Esophagus squamous epithelium (tissue), 5 donors: ENCODE data around the gene CD163. TPM values are rescaled to one million over a fixed set of nuclear protein-coding genes. Genes with fewer than 3 reads are reported as not detected.

Source experiments
- DNase-seq: peaks from one replicate; lab custom pipeline; 2025; lab: John Stamatoyannopoulos, UW
- H3K27ac ChIP-seq, 4 donors: fragments of 200-600 bp; sonication (generic); one replicate each; pipeline ENCODE4 v1.5.1; 2016 to 2019; ENCODE audit warnings: mild to moderate bottlenecking in 1 of 4
- H3K27me3 ChIP-seq, 4 donors: fragments of 200-600 bp; sonication (generic); 1 replicate in 3 of 4; 2 replicates in 1 of 4; pipeline versions ENCODE4 v1.5.1 to v1.6.0; 2017 to 2021; ENCODE audit warnings: antibody characterized with exemption in 1 of 4
- H3K36me3 ChIP-seq, 3 donors: fragments of 200-600 bp; sonication (generic); one replicate each; pipeline ENCODE4 v1.5.1; 2016 to 2019
- H3K4me1 ChIP-seq, 3 donors: fragments of 200-600 bp; sonication (generic); one replicate each; pipeline ENCODE4 v1.5.1; 2017 to 2019
- H3K4me3 ChIP-seq, 4 donors: fragments of 200-600 bp; sonication (generic); 1 replicate in 3 of 4; 2 replicates in 1 of 4; pipeline ENCODE4 v1.5.1; 2016 to 2019; ENCODE audit warnings: mild to moderate bottlenecking in 2 of 4, moderate library complexity in 1 of 4
- H3K9me3 ChIP-seq, 3 donors: fragments of 200-600 bp; sonication (generic); one replicate each; pipeline ENCODE4 v1.5.1; 2016 to 2019
- POLR2A ChIP-seq, 4 donors: fragments of 450-650 bp; IDR thresholded peaks; one replicate each; pipeline ENCODE4 v1.6.1; 2017; ENCODE audit warnings: antibody characterized with exemption in 4 of 4, mild to moderate bottlenecking in 4 of 4, moderate library complexity in 3 of 4
- WGBS, 2 donors: methylation state at CpG; one replicate each; pipeline ENCODE4 v1.1.5; 2018; 5-methylcytosine and 5-hydroxymethylcytosine counted together
- intact Hi-C: fragments of 100-400 bp; cut with DNase I; formaldehyde crosslinking; loops from one replicate; pipeline ENCODE4 v1.15.0; 2022
- total RNA-seq, 4 donors: library from RNA; depleted of rRNA; stranded (reverse); fragments of >200 nt; gene quantifications; one replicate each; pipeline ENCODE4 v1.1.0, GENCODE V29; 2016
- TF ChIP-seq, protein P1 (sequence below), 6 experiments: fragments of 450-650 bp in 4 of 6; fragments of 200-600 bp in 2 of 6; sonication (generic) in 2 of 6; IDR thresholded peaks; one replicate each; pipeline ENCODE4 v1.5.1; 2016 to 2019; ENCODE audit warnings: antibody characterized with exemption in 6 of 6, mild to moderate bottlenecking in 4 of 6, moderate library complexity in 4 of 6
- donor health status: DM: yes; HTN: yes; CAD: no.

Gene CD163
- total RNA-seq, 4 donors from 2014 or later: 4.2 to 137 (median 67.1) TPM

DNA sequence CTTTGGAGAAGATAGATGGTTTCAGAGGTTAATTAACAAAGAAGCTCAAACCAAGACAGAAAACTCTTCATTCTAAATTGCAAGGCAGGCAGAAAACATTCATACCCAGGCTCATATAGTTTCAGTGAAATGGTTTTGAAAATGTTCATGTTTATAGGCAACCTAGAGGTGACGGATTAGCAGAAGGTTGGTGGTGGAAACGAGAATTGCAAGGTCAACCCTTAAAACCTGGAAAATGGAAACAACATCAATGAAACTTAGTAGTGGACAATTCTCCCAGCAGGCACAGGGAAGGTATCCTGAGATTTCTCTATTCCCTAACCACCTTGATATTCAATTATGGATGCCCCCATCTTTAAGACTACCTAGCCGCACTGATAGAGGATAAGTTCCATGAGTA is 965 bp downstream of the CD163 start:
- TF ChIP-seq POLR2A (IDR thresholded peaks at IDR 0.05): no peak
- TF ChIP-seq, protein P1, sequence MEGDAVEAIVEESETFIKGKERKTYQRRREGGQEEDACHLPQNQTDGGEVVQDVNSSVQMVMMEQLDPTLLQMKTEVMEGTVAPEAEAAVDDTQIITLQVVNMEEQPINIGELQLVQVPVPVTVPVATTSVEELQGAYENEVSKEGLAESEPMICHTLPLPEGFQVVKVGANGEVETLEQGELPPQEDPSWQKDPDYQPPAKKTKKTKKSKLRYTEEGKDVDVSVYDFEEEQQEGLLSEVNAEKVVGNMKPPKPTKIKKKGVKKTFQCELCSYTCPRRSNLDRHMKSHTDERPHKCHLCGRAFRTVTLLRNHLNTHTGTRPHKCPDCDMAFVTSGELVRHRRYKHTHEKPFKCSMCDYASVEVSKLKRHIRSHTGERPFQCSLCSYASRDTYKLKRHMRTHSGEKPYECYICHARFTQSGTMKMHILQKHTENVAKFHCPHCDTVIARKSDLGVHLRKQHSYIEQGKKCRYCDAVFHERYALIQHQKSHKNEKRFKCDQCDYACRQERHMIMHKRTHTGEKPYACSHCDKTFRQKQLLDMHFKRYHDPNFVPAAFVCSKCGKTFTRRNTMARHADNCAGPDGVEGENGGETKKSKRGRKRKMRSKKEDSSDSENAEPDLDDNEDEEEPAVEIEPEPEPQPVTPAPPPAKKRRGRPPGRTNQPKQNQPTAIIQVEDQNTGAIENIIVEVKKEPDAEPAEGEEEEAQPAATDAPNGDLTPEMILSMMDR (IDR thresholded peaks at IDR 0.05): no peak
- Histone ChIP-seq H3K9me3 (no peaks in the 10 kb centered on the region), H3K4me1 (no peaks in the 10 kb centered on the region), H3K27me3 (no peaks in the 10 kb centered on the region), H3K36me3 (no peaks in the 10 kb centered on the region), H3K4me3 (peak overlapping the region in 2 of 4 donors; percentile 17 to 41), H3K27ac (peak overlapping the region in 3 of 4 donors; percentile 14 to 61 (median 46))
- 73 to 80% methylated on average over 3 of the region's 3 CpGs for WGBS, 2 donors
- intact Hi-C loops: no loop called here
- DNase-seq: no peak

DNA sequence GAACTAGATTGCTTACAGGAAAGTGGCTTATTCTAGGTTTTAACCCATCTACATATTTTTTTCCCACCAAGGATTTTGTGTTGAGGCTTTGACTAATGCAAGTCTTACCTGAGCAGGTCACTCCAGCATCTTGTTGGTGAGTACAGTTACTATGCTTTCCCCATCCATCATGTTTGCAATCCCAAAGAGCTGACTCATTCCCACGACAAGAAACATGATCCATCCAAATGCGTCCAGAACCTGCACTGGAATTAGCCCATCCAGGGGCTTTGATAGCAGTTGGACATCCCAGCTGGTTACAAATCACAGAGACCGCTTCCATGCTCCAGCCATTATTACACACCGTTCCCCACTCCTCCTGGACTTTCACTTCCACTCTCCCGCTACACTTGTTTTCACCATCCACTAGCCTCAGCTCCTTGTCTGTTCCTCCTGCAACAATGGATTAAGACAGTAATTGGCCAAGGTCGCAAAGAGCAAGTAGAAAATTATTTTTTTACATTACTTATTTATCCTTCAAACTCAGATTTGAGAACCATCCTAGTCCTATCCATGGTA is 2.5 kb downstream of the CD163 start:
- Histone ChIP-seq H3K36me3 (no peaks in the 10 kb centered on the region), H3K27me3 (no peaks in the 10 kb centered on the region), H3K4me3 (peak overlapping the region in 3 of 4 donors; percentile 1 to 41 (median 18)), H3K4me1 (no peaks in the 10 kb centered on the region), H3K27ac (peak overlapping the region in 3 of 4 donors; percentile 24 to 52 (median 46)), H3K9me3 (no peaks in the 10 kb centered on the region)
- no peak for TF ChIP-seq POLR2A (IDR thresholded peaks at IDR 0.05)
- TF ChIP-seq, protein P1 (IDR thresholded peaks at IDR 0.05): no peak
- 68 to 78% methylated on average over 6 of the region's 6 CpGs for WGBS, 2 donors
- DNase-seq: no peak
- intact Hi-C loops: no loop called here

GRCh38 chr12:7499636-7500035 is 3.9 kb downstream of the CD163 start:
- no peaks in the 10 kb centered on the region for H3K36me3 ChIP-seq
- 77 to 87% methylated on average over 1 of the region's 1 CpG for WGBS, 2 donors
- no peaks in the 10 kb centered on the region for H3K4me1 ChIP-seq
- no peak for DNase-seq
- H3K9me3 ChIP-seq: no peaks in the 10 kb centered on the region
- peak overlapping the region in 2 of 4 donors; percentile 18 to 43 for H3K4me3 ChIP-seq
- H3K27ac ChIP-seq: peak overlapping the region in 3 of 4 donors; percentile 21 to 70 (median 47)
- intact Hi-C loops: no loop called here
- no peak for TF ChIP-seq POLR2A (IDR thresholded peaks at IDR 0.05)
- TF ChIP-seq, protein P1 (IDR thresholded peaks at IDR 0.05): no peak
- no peaks in the 10 kb centered on the region for H3K27me3 ChIP-seq

DNA sequence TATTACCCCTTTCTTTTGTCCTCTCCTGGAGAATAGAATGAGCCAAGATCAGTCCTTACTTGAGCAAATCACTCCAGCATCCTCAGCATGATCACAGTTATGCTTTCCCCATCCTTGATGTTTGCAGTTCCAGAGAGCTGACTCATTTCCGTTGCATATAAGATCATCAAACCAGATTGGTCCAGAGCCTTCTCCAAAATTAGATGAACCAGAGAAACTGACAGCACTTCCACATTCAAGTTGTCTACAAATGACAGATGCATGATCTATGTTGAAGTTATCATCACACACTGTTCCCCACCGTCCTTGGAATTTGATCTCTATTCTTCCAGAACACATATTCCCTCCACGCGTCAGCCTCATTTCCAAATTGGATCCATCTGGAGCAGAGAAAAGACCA is 4.8 kb downstream of the CD163 start:
- H3K27ac ChIP-seq: peak overlapping the region in 3 of 4 donors; percentile 26 to 47 (median 31)
- peak overlapping the region in 1 of 4 donors; percentile 15 for H3K4me3 ChIP-seq
- no peaks in the 10 kb centered on the region for H3K36me3 ChIP-seq
- H3K4me1 ChIP-seq: no peaks in the 10 kb centered on the region
- no peaks in the 10 kb centered on the region for H3K9me3 ChIP-seq
- WGBS, 2 donors: 43 to 72% methylated on average over 4 of the region's 4 CpGs
- intact Hi-C loops: no loop called here
- no peak for DNase-seq
- no peaks in the 10 kb centered on the region for H3K27me3 ChIP-seq
- peak in 1 of 4 donors; percentile 44 for TF ChIP-seq POLR2A (IDR thresholded peaks at IDR 0.05)
- TF ChIP-seq, protein P1 (IDR thresholded peaks at IDR 0.05): no peak

GRCh38 chr12:7497661-7498060 is 5.9 kb downstream of the CD163 start:
- no peak for DNase-seq
- Histone ChIP-seq H3K27me3 (no peaks in the 10 kb centered on the region), H3K4me3 (peak overlapping the region in 1 of 4 donors; percentile 17), H3K36me3 (no peaks in the 10 kb centered on the region), H3K9me3 (no peaks in the 10 kb centered on the region), H3K27ac (peak overlapping the region in 2 of 4 donors; percentile 3 to 47), H3K4me1 (no peaks in the 10 kb centered on the region)
- intact Hi-C loops: no loop called here
- 19 to 28% methylated on average over 3 of the region's 3 CpGs for WGBS, 2 donors
- no peak for TF ChIP-seq POLR2A (IDR thresholded peaks at IDR 0.05)
- TF ChIP-seq, protein P1 (IDR thresholded peaks at IDR 0.05): no peak
